Dermis blood vessel endothelial cell (primary cell): ENCODE results near the gene FXR2. TPM values are rescaled to one million over a fixed set of nuclear protein-coding genes. Genes with fewer than 3 reads are reported as not detected.

Experiments used
- DNase-seq: peaks from one replicate; pipeline ENCODE4 v3.0.0; 2010
- total RNA-seq: library from RNA; depleted of rRNA; stranded (reverse); fragments of >200 nt; gene quantifications from 2 replicates; pipeline ENCODE4 v1.2.3, GENCODE V29; 2014

The FXR2 gene
- total RNA-seq, 1 donor from 2014 or later: 51.1 TPM

- no peak for DNase-seq
These were observed 69.8 kb downstream of the FXR2 start for GRCh38 chr17:7544911-7545310.

Other genes with a start within 250 kb of the FXR2 start
- 2.2 and 3.6 TPM in 2 replicates for gene TNK1, start 233.8 kb downstream of the FXR2 start, total RNA-seq
- 21.3 and 34.1 TPM in 2 replicates for gene PLSCR3, start 220.4 kb downstream of the FXR2 start, total RNA-seq
- gene TMEM256, start 210.8 kb downstream of the FXR2 start, total RNA-seq: 59.2 and 112 TPM in 2 replicates
- 2.7 and 5.5 TPM in 2 replicates for gene NLGN2, start 207.1 kb downstream of the FXR2 start, total RNA-seq
- not detected in 2 replicates for gene SPEM1, start 194.6 kb downstream of the FXR2 start, total RNA-seq
- gene SPEM2, start 189.3 kb downstream of the FXR2 start, total RNA-seq: not detected in 2 replicates
- not detected in 2 replicates for gene SPEM3, start 186.0 kb downstream of the FXR2 start, total RNA-seq
- gene TMEM102, start 179.5 kb downstream of the FXR2 start, total RNA-seq: 11.3 and 12.9 TPM in 2 replicates
- gene FGF11, start 175.4 kb downstream of the FXR2 start, total RNA-seq: 0.28 and 0.51 TPM in 2 replicates
- gene CHRNB1, start 169.8 kb downstream of the FXR2 start, total RNA-seq: 4.6 and 5.8 TPM in 2 replicates
- 10.4 and 16.4 TPM in 2 replicates for gene ZBTB4, start 135.3 kb downstream of the FXR2 start, total RNA-seq
- gene SLC35G6, start 133.5 kb downstream of the FXR2 start, total RNA-seq: not detected in 2 replicates
- gene POLR2A, start 130.5 kb downstream of the FXR2 start, total RNA-seq: 81.2 and 139 TPM in 2 replicates
- 9.2 and 26.1 TPM in 2 replicates for gene TNFSF12, start 65.8 kb downstream of the FXR2 start, total RNA-seq
- gene TNFSF13, start 56.1 kb downstream of the FXR2 start, total RNA-seq: 0.88 and 1.2 TPM in 2 replicates
- 79.8 and 89.3 TPM in 2 replicates for gene SENP3, start 53.0 kb downstream of the FXR2 start, total RNA-seq
- gene CD68, start 35.3 kb downstream of the FXR2 start, total RNA-seq: 0.17 and 2.1 TPM in 2 replicates
- 113 and 133 TPM in 2 replicates for gene MPDU1, start 31.0 kb downstream of the FXR2 start, total RNA-seq
- gene SOX15, start 24.8 kb downstream of the FXR2 start, total RNA-seq: 0.14 and 0.17 TPM in 2 replicates
- gene SAT2, start 12.9 kb upstream of the FXR2 start, total RNA-seq: 20.8 and 31.5 TPM in 2 replicates
- 0.51 TPM in 1 of 2 replicates, not detected in the other for gene SHBG, start 15.2 kb upstream of the FXR2 start, total RNA-seq
- not detected in 2 replicates for gene ATP1B2, start 36.0 kb upstream of the FXR2 start, total RNA-seq
- gene TP53, start 72.6 kb upstream of the FXR2 start, total RNA-seq: 36.1 and 69.7 TPM in 2 replicates
- gene WRAP53, start 73.6 kb upstream of the FXR2 start, total RNA-seq: 7.1 and 11.2 TPM in 2 replicates
- gene EFNB3, start 90.3 kb upstream of the FXR2 start, total RNA-seq: 0.14 and 0.51 TPM in 2 replicates
- 0.42 TPM in 1 of 2 replicates, not detected in the other for gene DNAH2, start 102.8 kb upstream of the FXR2 start, total RNA-seq
- 7.6 and 10.6 TPM in 2 replicates for gene KDM6B, start 219.3 kb upstream of the FXR2 start, total RNA-seq
- gene TMEM88, start 240.2 kb upstream of the FXR2 start, total RNA-seq: 50.9 and 111 TPM in 2 replicates
- gene NAA38, start 242.7 kb upstream of the FXR2 start, total RNA-seq: 63.2 and 129 TPM in 2 replicates
- 15.1 and 17.9 TPM in 2 replicates for gene CYB5D1, start 243.1 kb upstream of the FXR2 start, total RNA-seq